Activated CD8-positive, alpha-beta memory T cell treated with anti-CD3 and anti-CD28 coated beads, Interleukin-2, amount 50 U/mL, for 24 hours (primary cell): Measurements from ENCODE around the gene SOBP.
A peak's percentile ranks its signal among the peaks of the same experiment; 100 is the strongest.

Source experiments
- DNase-seq: peaks from one replicate; pipeline ENCODE4 v3.0.0-alpha.2; 2020; ENCODE audit errors: extremely low read depth

Gene SOBP

GRCh38 chr6:107658920-107659865 is 169.3 kb downstream of the SOBP start:
- DNase-seq = no peak

- no peak for DNase-seq
Measured at GRCh38 chr6:107660839-107661238, 170.9 kb downstream of the SOBP start.

- no peak for DNase-seq
Measured at GRCh38 chr6:107661291-107661690, 171.4 kb downstream of the SOBP start.

GRCh38 chr6:107662333-107662732 is 172.4 kb downstream of the SOBP start:
- DNase-seq = no peak

- DNase-seq = no peak
Measured at GRCh38 chr6:107663308-107663707, 173.4 kb downstream of the SOBP start.

- no peak for DNase-seq
Measured at GRCh38 chr6:107665382-107665781, 175.5 kb downstream of the SOBP start.

- no peak for DNase-seq
Measured at GRCh38 chr6:107666084-107666980, 176.4 kb downstream of the SOBP start.

GRCh38 chr6:107666981-107667601 is 177.2 kb downstream of the SOBP start:
- DNase-seq = no peak

- DNase-seq = no peak
Measured at GRCh38 chr6:107667790-107668189, 177.9 kb downstream of the SOBP start.

GRCh38 chr6:107668743-107669474 is 179.0 kb downstream of the SOBP start:
- DNase-seq = no peak

GRCh38 chr6:107670792-107671199 is 180.9 kb downstream of the SOBP start:
- DNase-seq = no peak

- DNase-seq = no peak
Measured at GRCh38 chr6:107673076-107673494, 183.2 kb downstream of the SOBP start.

GRCh38 chr6:107674995-107675738 is 185.2 kb downstream of the SOBP start:
- peak; percentile 57 for DNase-seq

- no peak for DNase-seq
Measured at GRCh38 chr6:107676042-107676441, 186.1 kb downstream of the SOBP start.

- DNase-seq = no peak
Measured at GRCh38 chr6:107677399-107677798, 187.5 kb downstream of the SOBP start.

- DNase-seq = no peak
Measured at GRCh38 chr6:107679457-107679856, 189.5 kb downstream of the SOBP start.

GRCh38 chr6:107682721-107683120 is 192.8 kb downstream of the SOBP start:
- no peak for DNase-seq

GRCh38 chr6:107683183-107683582 is 193.3 kb downstream of the SOBP start:
- no peak for DNase-seq

GRCh38 chr6:107684996-107685395 is 195.1 kb downstream of the SOBP start:
- no peak for DNase-seq

GRCh38 chr6:107689190-107689589 is 199.3 kb downstream of the SOBP start:
- no peak for DNase-seq
